GM19238 (cell line): ENCODE data around the gene KAZN.

Source experiments
- DNase-seq: peaks from one replicate; pipeline ENCODE4 v3.0.0; 2011; ENCODE audit warnings: low spot score; ENCODE audit not compliant: insufficient read length

KAZN gene

GRCh38 chr1:15103906-15104305 is 505.4 kb downstream of the KAZN start:
- DNase-seq, result no peak

DNA sequence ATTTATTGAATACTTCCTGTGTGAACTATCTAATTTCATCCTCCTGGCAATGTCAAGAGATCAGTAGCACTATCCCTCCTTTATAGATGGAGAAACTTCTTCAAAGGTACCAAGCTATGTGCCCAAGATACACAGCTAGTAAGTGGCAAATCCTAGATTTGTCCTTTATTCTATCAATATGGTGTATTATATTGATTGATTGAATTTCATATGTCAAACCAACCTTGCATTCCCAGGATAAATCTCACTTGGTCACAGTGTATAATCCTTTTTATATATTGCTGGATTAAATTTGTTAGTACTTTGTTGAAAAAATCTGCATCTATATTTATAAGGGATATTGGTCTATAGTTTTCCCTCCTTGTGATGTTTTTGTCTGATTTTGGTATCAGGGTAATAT is 506.3 kb downstream of the KAZN start:
- no peak for DNase-seq

DNA sequence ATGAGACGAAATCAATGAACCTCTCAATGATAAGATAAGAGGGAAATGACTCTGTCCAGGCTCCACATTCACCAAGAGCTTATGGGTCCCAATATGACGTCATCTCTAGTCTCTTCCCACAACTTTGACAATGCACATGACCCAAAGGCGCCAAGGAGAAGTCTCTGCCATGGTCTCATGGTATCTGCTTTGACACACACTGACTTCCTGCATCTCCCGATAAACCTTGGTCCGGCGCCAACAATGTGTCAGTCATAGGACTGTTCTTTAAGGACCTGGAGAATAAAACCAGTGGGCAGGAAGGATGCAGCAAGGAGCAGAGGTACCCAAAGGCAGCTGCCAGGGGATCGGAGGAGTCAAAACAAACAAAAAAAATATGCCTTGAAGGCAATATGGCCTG is 508.1 kb downstream of the KAZN start:
- DNase-seq, result no peak

- no peak for DNase-seq
Observed at GRCh38 chr1:15107058-15107687, 508.7 kb downstream of the KAZN start.

DNA sequence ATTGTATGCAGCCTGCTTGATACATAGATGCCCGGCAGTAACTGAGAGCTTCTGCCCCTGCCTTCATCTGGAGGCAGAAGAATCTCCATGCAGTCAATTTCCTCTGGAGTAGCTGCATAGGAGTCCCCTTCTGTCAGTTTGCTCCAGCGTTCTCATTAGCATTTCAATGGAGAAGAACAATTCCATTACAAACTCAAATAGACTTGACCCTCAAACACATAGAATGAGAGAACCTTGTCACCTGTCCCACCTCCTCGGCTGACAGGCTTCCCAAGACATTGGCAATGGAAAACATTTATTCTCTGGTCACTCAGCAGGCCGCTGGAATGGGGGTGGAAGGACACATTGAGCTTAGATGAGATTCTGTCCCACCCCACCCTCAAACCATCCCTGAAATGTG is 509.4 kb downstream of the KAZN start:
- DNase-seq, result no peak

DNA sequence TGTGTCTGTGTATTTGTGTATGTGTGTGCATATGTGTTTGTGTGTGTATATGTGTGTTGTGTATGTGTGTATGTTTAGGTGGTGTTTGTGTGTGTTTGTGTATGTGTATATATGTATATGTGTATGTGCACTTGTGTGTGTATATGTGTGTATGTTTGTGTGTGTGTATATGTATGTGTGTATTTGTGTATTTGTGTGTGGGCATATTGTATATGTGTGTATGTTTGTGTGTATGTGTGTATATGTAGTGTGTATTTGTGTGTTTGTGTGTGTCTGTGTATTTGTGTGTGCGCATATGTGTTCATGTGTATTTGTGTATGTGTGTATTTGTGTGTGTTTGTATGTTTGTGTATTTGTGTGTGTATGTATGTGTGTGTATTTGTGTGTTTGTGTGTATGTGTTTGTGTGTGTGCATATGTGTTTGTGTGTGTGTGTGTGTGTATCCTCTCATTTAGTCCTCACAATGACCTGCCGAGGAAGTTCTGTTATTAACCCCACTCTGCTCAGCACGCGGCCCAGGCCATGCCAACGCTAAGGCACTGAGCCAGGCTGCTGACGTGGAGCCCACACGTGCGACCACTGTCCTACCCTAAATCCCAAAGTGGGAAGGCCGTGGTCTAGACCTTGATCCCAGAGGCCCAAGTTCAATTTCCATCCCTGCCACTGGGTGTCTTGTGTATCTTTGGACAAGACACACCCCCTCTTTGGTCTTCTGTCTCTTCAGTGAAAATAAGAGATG is 511.8 kb downstream of the KAZN start:
- no peak for DNase-seq

- no peak for DNase-seq
Observed at GRCh38 chr1:15110867-15111230, 512.4 kb downstream of the KAZN start.

GRCh38 chr1:15113146-15113545 is 514.7 kb downstream of the KAZN start:
- DNase-seq, result no peak

GRCh38 chr1:15114884-15115283 is 516.4 kb downstream of the KAZN start:
- DNase-seq, result no peak

DNA sequence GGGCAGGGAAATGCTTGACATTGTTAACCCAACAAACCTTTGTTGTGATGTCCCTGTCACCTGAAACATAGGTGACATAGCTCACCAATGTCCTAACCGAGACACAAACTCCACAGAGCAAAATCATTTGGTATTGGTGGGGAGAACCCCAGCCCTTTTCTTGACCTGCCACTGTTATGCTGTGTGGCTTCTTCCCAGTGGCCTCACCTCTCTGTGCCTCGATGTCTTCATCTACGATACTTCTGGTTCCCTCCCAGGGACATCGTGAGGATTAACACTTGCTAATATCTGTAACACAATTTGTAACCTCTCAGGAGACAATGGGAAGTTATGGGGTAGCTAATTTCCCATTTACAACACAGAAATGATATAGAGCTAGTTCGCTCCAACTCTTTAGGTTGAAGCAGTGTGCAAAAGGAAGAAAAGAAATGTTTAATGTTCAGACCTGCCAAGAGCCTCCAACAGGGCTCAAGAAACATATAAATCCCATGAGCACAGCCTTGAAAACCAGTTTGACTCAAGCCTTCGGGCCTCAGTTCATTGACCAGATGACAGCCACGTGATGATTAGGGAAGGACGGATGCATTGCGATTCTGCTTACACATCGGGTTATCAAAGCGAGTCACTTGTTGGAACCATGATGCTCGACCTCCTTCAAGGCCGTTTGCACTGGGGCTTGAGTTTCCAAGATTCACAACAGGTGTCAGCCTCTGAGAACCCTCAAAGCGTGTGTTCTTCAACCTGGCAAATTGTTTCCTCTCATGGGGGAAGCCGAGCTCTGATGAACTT is 517.3 kb downstream of the KAZN start:
- no peak for DNase-seq

DNA sequence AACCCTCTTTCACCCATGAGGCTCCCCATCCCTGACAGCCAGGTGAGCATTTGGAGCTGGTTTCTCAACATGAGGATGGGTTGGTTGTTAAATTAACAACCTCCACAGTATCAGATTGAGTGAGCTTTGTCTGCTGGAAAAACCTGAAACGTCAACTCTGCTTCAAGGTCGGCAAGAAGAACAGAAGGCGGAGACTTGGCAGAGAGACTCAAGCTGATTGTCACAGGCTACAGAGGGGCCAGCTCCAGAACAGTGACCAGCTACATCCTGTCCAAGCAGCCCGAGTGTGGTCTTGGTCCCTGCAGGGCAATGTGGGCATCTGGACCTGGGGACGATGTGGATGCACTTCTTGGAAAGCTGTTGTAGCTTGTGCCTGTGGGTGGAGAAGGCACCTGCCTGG is 518.5 kb downstream of the KAZN start:
- DNase-seq, result no peak

DNA sequence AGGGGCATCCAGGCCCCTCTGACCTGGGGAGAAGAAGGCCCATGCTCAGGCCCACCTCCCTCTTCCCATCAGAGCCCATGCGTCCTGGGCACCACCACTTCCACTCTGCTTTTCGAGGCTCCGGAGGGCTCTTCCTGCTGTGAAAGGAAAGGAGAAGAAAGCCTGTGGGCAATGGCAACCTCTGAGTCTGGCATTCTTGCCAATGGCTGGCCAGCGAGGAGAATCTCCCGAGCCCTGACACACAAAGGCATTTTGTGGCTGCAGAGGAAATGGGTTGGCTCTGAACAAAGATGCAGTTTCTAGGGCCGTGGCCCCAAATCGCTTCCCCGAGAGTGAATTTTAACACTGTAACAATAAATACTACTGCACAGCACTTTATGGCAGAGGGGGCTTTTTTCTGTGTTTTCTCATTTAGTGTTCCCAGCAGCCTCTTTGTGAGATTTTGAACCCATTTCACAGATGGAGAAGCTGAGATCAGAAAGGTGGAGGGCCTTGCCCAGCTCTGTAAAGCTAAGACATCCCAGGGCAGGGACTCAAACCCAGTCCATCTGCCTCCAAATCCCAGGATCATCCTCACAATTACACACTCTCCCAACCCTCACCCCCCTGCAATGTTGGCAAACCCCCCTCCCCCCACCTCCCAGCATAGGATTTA is 519.3 kb downstream of the KAZN start:
- DNase-seq, result no peak

- DNase-seq, result no peak
Observed at GRCh38 chr1:15118579-15118978, 520.1 kb downstream of the KAZN start.

GRCh38 chr1:15120251-15120945 is 521.9 kb downstream of the KAZN start:
- DNase-seq, result no peak

GRCh38 chr1:15122331-15122730 is 523.8 kb downstream of the KAZN start:
- no peak for DNase-seq

- DNase-seq, result no peak
Observed at GRCh38 chr1:15123270-15123669, 524.8 kb downstream of the KAZN start.

DNA sequence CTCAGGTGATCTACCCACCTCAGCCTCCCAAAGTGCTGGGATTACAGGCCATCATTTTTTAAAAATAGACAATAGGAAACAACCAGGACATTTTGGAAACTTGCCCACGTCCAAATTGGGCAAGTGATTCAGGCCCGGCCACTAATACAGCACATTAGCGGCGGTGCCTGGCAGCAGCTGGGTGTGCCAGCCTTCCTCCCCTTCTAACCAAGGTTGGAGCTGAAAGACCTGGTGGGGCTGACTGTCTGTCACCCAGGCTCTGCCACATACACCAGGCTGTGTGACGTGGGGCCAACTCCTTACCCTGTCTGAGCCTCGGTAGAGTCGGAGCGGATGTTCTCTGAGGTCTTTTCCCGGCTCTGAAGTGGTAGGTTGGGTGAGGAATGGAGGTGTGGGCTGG is 525.4 kb downstream of the KAZN start:
- no peak for DNase-seq

GRCh38 chr1:15124362-15125100 is 526.0 kb downstream of the KAZN start:
- DNase-seq, result no peak

DNA sequence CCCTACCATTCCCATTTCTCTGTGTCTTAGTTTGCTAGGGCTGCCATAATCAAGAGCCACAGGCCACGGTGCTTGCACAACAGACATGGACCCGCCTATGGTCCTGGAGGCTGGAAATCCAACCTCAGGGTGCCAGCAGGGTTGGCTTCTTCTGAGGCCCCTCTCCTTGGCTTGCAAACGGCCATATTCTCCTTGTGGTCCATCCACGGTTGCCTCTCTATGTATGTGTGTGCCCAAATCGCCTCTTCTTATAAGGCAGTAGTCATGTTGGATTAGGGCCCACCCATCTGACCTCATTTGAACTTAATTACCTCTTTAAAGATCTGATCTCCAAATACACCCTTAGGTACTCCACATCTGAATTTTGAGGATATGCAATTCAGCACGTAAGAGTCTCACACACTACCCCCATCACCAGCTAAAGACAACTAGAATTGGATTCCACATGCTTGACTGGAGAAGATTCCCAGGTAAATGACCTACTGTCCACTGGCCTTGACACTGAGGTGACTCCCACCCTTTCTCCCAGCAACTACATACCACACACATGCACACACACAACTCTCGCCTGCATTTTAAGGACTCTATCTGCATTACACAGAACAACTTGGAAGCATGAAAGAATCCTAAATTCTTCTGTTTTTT is 526.7 kb downstream of the KAZN start:
- no peak for DNase-seq

- DNase-seq, result no peak
Observed at GRCh38 chr1:15128077-15128476, 529.6 kb downstream of the KAZN start.
